CD4-positive, alpha-beta T cell treated with Interleukin-2 at 100 ng/mL for 4 hours (primary cell): ENCODE data around the gene ACLY.

Source experiments
- DNase-seq: peaks from one replicate; pipeline ENCODE4 v3.0.0-alpha.2; 2020; ENCODE audit warnings: low spot score

Gene ACLY

DNA sequence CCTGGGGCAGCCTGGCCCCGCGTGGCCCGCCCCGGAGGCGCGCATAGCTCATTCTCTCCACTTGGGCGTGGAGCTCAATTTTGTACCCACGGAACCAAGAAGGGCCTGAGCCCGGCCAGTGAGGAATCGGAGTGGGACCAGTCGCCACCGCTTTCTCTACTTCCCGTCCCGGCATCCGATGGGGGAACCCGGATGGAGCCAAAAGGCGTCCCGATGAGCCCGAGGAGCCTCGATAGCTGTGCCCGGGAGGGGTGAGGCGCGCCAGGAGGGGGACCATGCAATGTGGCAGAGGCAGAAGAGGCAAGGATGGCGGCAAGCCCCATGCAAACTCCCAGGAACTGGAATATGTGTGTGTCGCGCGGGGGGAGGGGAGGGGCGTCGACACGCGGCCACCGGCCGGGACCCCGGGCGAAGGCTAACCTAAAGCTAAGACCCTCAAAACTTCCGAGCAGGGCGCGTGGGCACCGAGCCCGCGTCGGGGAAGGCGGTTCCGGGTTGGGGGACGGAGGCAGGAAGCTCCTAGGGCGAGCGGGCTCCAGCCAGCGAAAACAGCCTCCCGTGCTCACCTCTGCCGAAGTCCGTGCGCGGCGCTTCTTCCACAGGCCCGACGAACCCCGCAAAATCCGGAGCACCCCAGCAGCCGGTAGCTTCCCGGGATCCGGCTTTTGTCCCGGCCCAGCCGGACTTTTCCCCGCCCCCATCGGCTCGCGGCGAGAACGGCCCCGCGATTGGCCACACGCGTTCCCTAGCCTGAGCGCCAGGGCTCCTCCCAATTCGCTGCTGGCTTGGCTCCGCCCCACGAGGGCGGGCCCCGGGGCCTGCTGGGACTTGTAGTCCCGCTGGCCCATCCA is at the start of gene ACLY:
ACLY (minus strand) TSS at position 638 of the 851 bp plus-strand sequence. CDS start 5,078 bp downstream, outside the sequence.
- DNase-seq = peak; percentile 95

DNA sequence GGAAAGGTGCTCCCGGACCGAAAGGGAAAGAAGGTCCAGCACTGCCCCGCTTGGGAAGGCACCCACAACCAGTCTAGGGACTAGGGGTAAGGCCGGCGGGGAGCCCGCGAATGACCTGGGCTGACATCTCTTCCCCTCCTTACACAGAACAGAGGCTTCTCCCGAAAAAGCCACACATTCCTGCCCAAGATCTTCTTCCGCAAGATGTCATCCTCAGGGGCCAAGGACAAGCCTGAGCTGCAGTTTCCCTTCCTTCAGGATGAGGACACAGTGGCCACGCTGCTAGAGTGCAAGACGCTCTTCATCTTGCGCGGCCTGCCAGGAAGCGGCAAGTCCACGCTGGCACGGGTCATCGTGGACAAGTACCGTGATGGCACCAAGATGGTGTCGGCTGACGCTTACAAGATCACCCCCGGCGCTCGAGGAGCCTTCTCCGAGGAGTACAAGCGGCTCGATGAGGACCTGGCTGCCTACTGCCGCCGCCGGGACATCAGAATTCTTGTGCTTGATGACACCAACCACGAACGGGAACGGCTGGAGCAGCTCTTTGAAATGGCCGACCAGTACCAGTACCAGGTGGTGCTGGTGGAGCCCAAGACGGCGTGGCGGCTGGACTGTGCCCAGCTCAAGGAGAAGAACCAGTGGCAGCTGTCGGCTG is 49.3 kb upstream of the ACLY start:
- no peak for DNase-seq

- DNase-seq = peak; percentile 28
Measured at GRCh38 chr17:41967141-41967920, 48.6 kb upstream of the ACLY start.

DNA sequence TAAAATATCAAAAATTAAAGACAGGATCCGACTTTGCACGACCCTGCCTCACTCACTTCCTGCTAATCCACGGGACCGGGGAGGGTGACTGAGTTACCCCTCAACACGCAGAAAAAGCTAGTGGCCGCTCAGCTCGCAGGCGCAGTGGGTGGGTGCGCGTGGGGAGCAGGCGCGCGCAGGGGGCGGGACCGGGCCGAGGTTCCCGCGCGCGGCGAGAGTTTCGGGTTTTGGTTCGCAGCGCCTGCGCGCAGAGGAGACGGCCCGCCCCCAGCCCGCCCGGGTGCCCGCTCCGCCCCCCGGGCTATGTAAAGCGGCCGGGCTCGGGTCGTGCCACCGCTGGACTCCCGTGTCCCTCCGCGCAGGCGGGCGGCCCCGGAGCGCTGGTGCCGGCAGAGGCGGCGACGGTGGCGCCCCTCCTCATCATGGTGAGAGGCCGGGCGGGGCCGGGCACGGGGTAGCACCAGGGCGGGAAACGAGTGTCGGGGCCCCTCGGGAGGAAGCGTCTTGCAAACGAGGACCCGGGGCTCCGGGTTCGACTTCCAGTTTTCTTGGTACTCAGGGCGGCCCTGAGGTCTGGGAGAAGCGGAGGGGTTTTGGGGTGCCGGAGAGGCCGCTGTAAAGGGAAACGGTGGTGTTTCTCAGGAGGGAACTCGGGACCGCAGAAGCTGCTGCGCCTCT is 47.9 kb upstream of the ACLY start, which contains the start of gene CNP:
CNP (plus strand) TSS at position 333 of the 678 bp plus-strand sequence; CDS start at position 423, 90 bp downstream.
- DNase-seq = peak; percentile 90

DNA sequence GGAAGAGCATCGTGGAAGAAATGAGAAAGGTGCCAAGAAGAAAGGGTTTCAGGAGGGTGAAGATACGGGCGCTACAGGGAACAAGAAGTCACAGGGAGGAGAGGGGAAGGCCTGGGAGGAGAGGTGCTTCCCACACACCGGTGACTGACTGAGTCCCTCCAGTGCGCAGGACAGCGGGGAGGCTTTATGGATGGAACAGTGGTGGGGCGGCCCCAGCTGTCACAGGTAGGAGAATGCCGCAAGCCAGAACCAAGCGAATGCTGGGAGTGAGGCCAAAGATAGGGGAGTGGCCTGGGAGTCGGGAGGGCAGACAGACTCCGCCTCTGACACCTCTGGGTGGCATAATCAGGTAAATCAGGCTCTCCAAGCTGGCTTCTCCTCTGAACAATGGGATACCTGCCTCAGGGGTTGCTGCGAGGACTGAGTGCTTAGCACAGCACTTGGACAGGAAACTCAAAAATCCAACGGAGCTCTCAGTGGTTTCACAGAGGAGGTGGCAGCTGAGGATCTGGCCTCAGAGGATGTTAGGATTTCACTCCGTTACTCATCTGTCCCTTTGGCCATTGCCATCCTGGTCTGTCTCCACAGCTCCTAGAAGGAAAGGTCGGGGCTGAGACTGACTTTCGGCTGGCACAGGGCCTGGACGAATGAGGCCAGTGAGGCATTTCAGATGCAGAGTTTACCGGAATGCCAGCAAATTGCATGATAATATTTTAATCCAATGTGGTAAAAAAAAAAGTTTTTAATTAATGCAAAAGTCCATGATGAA is 47.1 kb upstream of the ACLY start:
- DNase-seq = peak; percentile 70

DNA sequence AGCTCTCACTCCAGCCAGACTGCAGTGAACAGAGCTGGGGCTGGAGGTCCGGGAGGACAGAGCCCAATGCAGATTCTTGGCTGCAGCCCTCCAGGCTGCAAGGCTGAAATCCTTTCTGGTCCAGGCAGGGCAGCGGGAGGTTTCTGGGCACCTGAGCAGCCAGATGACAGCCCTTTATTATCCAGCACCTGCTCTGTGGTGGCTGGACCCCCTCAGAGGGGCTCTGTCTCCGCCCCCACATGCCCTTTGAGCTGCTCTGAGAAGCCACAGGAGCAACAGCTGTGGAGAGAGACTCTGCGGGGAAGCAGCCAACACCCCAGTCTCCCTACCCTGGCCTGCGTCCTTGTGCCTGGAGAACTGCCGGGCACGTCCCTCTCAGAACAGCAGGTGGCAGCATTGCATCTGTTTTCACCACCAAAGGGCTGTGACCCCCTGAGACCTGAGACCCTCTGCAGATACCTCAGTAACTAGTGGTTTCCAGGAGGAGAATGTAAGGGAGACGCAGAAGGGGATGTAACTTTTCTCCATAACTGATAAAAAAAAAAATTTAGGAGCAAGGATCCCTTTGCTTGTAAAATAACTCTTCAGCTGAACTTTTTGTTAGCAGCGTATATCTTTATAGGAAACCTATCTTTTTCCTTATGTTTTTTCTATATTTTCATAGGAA is 44.1 kb upstream of the ACLY start:
- peak; percentile 73 for DNase-seq

DNA sequence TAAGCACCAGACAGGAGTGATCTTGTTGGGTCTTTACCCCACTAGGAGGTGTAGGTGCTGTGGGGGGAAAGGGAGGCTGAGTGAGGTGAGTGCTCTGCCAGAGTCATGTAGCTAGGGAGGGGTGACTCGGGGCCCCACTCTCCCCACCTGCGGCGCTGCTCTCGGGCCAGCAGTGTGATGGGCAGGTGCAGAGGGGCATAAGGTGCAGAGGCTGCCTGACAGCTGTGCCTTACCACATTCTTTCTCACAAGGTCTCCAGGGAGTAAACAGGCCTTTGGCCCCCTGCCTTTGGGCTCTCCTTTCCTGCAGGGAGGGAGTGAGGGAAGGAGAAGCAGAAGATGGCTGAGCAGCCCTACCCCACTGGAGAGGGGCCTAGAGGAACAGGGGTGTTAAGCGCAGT is 43.4 kb upstream of the ACLY start:
- no peak for DNase-seq

DNA sequence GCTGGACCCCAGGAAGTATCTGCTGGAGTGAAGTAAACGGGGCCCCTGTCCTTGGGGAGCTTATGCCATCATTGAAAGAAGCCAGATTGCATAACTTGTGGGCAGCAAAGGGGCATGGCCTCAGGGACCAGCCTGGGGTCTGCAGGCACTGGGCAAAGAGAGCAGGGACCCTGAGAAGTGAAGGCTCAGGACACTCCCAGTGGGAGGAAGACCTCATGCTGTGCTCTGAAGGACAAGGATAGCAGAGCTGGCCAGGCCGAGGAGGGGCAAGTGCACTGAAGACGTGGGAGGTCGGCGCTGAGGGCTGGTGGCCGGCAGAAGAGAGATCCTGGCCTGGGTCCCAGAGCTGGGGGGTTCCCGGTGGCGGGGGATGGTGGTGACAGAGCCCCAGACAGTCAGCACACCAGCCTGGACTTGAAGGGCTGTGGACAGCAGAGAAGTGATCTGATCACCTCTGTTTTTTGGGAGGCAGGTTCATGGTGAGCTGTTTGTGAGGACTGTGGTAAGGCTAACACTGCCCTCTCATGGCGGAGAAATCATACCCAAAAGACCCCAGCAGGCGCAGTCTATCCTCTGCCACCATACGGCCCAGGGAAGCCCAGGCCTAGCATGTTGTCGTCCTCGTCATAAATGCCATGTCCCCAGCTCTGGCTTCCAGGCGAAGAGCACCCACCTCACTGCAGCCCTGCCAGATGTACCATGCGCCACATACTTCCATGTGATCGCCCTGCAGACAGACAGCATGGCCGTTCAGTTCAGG is 40.8 kb upstream of the ACLY start:
- no peak for DNase-seq

GRCh38 chr17:41959030-41959335 is 40.2 kb upstream of the ACLY start:
- DNase-seq = no peak

- no peak for DNase-seq
Measured at GRCh38 chr17:41957869-41958439, 39.2 kb upstream of the ACLY start.

GRCh38 chr17:41957031-41957868 is 38.5 kb upstream of the ACLY start:
- DNase-seq = no peak

DNA sequence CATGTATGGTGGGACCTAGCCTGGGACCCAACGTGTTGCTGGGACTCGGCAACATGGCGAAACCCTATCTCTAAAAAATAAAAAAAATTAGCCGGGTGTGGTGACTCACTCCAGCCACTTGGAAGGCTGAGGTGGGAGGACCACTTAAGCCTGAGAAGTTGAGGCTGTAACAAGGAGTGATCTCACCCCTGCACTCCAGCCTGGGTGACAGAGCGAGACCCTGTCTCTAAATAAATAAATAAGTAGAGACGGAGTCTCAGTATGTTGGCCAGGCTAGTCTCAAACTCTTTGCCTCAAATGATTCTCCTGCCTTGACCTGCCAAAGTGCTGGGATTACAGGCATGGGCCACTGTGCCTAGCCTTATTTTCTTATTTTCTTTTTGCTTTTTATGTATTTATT is 37.8 kb upstream of the ACLY start:
- no peak for DNase-seq

GRCh38 chr17:41948762-41949460 is 30.2 kb upstream of the ACLY start:
- no peak for DNase-seq

GRCh38 chr17:41944943-41945342 is 26.2 kb upstream of the ACLY start:
- no peak for DNase-seq

DNA sequence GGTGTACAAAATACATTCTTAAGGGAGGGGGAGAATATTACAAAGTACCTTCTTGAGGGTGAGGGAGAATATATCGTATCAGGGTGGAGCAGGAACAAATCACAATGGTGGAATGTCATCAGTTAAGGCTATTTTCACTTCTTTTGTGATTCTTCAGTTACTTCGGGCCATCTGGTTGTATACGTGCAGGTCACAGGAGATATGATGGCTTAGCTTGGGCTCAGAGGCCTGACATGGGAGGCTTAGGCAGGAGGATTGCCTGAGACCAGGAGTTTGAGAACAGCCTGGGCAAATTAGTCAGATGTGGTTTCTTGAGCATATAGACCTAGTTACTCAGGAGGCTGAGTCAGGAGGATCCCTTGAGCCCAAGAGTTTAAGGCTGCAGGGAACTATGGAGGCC is 24.7 kb upstream of the ACLY start:
- no peak for DNase-seq

- no peak for DNase-seq
Measured at GRCh38 chr17:41942626-41943373, 24.0 kb upstream of the ACLY start.

DNA sequence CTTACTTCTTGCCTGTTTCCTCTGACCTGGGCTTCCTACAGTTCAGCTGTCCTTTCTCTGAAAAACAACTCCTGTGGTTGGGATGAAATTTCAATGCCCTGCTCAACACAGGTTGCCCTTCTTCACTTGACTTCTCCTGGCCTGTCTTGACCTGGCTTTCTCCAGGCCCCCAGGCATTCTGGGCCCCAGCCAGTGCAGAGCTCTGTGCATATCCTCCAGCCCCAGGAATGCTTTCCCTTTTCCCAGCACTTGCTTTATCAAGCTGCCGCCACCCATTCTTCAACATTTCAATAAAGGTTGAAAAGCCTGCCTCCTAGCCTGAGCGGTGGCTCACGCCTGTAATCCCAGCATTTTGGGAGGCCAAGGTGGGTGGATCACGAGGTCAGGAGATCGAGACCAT is 22.4 kb upstream of the ACLY start:
- no peak for DNase-seq
